Thyroid gland (tissue), 4 donors: ENCODE results near the gene GPR132.

ENCODE experiments used
- POLR2A ChIP-seq, 2 donors: fragments of 450-650 bp; IDR thresholded peaks; one replicate each; pipeline ENCODE4 v1.6.1; 2017; ENCODE audit warnings: antibody characterized with exemption in 2 of 2, mild to moderate bottlenecking in 2 of 2, moderate library complexity in 1 of 2
- TF ChIP-seq, protein P1 (sequence below), 6 experiments: fragments of 200-600 bp in 3 of 6; fragments of 450-650 bp in 3 of 6; sonication (generic) in 3 of 6; IDR thresholded peaks; one replicate each; pipeline ENCODE4 v1.5.1; 2016 to 2019; ENCODE audit warnings: antibody characterized with exemption in 6 of 6, mild to moderate bottlenecking in 2 of 6, inconsistent platforms in 1 of 6, moderate library complexity in 1 of 6

GRCh38 chr14:105012171-105012985 lies 52.9 kb downstream of the GPR132 start:
- TF ChIP-seq, protein P1, sequence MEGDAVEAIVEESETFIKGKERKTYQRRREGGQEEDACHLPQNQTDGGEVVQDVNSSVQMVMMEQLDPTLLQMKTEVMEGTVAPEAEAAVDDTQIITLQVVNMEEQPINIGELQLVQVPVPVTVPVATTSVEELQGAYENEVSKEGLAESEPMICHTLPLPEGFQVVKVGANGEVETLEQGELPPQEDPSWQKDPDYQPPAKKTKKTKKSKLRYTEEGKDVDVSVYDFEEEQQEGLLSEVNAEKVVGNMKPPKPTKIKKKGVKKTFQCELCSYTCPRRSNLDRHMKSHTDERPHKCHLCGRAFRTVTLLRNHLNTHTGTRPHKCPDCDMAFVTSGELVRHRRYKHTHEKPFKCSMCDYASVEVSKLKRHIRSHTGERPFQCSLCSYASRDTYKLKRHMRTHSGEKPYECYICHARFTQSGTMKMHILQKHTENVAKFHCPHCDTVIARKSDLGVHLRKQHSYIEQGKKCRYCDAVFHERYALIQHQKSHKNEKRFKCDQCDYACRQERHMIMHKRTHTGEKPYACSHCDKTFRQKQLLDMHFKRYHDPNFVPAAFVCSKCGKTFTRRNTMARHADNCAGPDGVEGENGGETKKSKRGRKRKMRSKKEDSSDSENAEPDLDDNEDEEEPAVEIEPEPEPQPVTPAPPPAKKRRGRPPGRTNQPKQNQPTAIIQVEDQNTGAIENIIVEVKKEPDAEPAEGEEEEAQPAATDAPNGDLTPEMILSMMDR (IDR thresholded peaks at IDR 0.05): peak in 4 of 6 experiments; percentile 26 to 54 (median 47)
- no peak for TF ChIP-seq POLR2A (IDR thresholded peaks at IDR 0.05)
